NCI-H345 treated with DMSO at 0.1 percent for 48 hours (cell line): Measurements from ENCODE around the gene NEDD4L.

ENCODE experiments used
- DNase-seq: peaks from one replicate; lab custom pipeline; 2025; ENCODE audit not compliant: unreplicated experiment; lab: John Stamatoyannopoulos, UW

Gene NEDD4L

GRCh38 chr18:58284699-58285448 is 240.8 kb downstream of the NEDD4L start:
- no peak for DNase-seq

GRCh38 chr18:58285449-58286130 is 241.6 kb downstream of the NEDD4L start:
- no peak for DNase-seq

GRCh38 chr18:58286632-58287352 is 242.8 kb downstream of the NEDD4L start:
- DNase-seq: no peak

- no peak for DNase-seq
These were observed 243.6 kb downstream of the NEDD4L start for GRCh38 chr18:58287353-58288274.

- DNase-seq: no peak
These were observed 245.1 kb downstream of the NEDD4L start for GRCh38 chr18:58288921-58289797.

- no peak for DNase-seq
These were observed 246.2 kb downstream of the NEDD4L start for GRCh38 chr18:58290116-58290695.

- DNase-seq: no peak
These were observed 247.1 kb downstream of the NEDD4L start for GRCh38 chr18:58291131-58291530.

- no peak for DNase-seq
These were observed 248.6 kb downstream of the NEDD4L start for GRCh38 chr18:58292638-58293037.

GRCh38 chr18:58297198-58297597 is 253.2 kb downstream of the NEDD4L start:
- no peak for DNase-seq

GRCh38 chr18:58298251-58299134 is 254.5 kb downstream of the NEDD4L start:
- DNase-seq: no peak

GRCh38 chr18:58299135-58299473 is 255.1 kb downstream of the NEDD4L start:
- DNase-seq: no peak

GRCh38 chr18:58299936-58300335 is 255.9 kb downstream of the NEDD4L start:
- DNase-seq: no peak

GRCh38 chr18:58300867-58301266 is 256.8 kb downstream of the NEDD4L start:
- DNase-seq: no peak

GRCh38 chr18:58302811-58303210 is 258.8 kb downstream of the NEDD4L start:
- no peak for DNase-seq

GRCh38 chr18:58303363-58303762 is 259.3 kb downstream of the NEDD4L start:
- no peak for DNase-seq

- no peak for DNase-seq
These were observed 261.8 kb downstream of the NEDD4L start for GRCh38 chr18:58305792-58306191.

GRCh38 chr18:58307441-58307840 is 263.4 kb downstream of the NEDD4L start:
- DNase-seq: no peak

- no peak for DNase-seq
These were observed 264.4 kb downstream of the NEDD4L start for GRCh38 chr18:58308463-58308862.

GRCh38 chr18:58309099-58309498 is 265.1 kb downstream of the NEDD4L start:
- DNase-seq: no peak
